ENCODE results near the gene DRAXIN. TPM values are rescaled to one million over a fixed set of nuclear protein-coding genes. Genes with fewer than 3 reads are reported as not detected.

Gene DRAXIN
- polyA plus RNA-seq, 1 of the 3 experiments (the other 2 are of a cell fraction): 0.97 TPM

DNA sequence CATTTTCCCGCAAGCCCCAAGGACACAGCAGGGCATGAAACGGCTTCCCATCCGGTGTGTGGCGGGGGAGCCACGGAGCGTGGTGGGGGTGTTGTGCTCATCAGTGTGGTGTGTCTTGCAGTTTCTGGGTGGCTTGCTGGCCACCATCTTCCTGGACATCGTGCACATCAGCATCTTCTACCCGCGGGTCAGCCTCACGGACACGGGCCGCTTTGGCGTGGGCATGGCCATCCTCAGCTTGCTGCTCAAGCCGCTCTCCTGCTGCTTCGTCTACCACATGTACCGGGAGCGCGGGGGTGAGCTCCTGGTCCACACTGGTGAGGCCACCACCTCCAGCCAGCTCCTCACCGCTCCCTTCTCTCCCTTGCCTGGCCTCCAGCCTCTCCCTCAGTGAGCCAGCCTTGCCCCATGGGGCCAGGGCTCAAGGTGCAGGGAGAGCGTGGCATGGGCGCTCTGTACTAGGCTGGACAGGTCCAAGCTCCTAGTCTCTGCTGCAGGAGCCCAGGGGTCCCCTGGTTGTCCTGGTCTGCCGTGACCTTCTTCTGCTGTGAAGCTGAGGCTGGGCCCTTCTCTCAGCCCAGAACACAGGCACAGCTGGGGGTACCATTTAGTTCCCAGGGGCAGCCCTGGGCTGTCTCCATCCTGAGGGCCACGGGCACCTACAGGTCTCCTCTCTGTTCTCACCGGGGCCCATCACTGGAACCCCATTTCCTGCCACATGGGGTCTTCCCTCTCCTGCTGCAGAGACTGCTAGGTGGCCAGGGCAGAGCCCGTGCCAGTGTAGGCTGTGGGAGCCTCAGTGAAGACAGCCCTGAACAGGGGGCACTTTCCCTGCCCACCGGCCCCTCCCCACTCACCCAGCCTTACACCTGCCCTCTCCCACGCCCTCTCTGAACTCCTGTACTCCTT is 57.0 kb downstream of the DRAXIN start:
- no peaks in the 10 kb centered on the region for H3K4me1 ChIP-seq (ENCODE audit: control insufficient read depth in 1 of 2, insufficient read depth in 2 of 2, low read depth in 1 of 2, low read length in 1 of 2)
- ChIA-PET CTCF (interaction anchor here (1.1 kb wide), 1 partner anchor 37 kb away, joined by 3 read pairs; no protein-coding TSS in a partner anchor), POLR2A (no interaction called here)
- H3K4me3 ChIP-seq (ENCODE audit: low read depth in 2 of 2, low read length in 1 of 2): no peak overlapping the region
- no peak for TF ChIP-seq JUND (IDR thresholded peaks at IDR 0.05)
- TF ChIP-seq NFIC (IDR thresholded peaks at IDR 0.05; ENCODE audit: borderline replicate concordance): no peak
- TF ChIP-seq, protein P1, sequence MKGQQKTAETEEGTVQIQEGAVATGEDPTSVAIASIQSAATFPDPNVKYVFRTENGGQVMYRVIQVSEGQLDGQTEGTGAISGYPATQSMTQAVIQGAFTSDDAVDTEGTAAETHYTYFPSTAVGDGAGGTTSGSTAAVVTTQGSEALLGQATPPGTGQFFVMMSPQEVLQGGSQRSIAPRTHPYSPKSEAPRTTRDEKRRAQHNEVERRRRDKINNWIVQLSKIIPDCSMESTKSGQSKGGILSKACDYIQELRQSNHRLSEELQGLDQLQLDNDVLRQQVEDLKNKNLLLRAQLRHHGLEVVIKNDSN (IDR thresholded peaks at IDR 0.05; ENCODE audit: borderline replicate concordance, low read depth): no peak
- TF ChIP-seq RAD21 (IDR thresholded peaks at IDR 0.05; ENCODE audit: low read length): no peak
- TF ChIP-seq FOXM1 (IDR thresholded peaks at IDR 0.05; ENCODE audit: low read depth): no peak
- TF ChIP-seq, protein P2, sequence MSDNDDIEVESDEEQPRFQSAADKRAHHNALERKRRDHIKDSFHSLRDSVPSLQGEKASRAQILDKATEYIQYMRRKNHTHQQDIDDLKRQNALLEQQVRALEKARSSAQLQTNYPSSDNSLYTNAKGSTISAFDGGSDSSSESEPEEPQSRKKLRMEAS (IDR thresholded peaks at IDR 0.05; ENCODE audit: low read depth): no peak
- no peak for TF ChIP-seq FOXJ3 (CRISPR knock-in tag; IDR thresholded peaks at IDR 0.05)
- no peak for TF ChIP-seq ELF1 (IDR thresholded peaks at IDR 0.05)
- TF ChIP-seq SIN3A (IDR thresholded peaks at IDR 0.05; ENCODE audit: borderline replicate concordance, low read depth, low read length): no peak
- TF ChIP-seq, protein P3, sequence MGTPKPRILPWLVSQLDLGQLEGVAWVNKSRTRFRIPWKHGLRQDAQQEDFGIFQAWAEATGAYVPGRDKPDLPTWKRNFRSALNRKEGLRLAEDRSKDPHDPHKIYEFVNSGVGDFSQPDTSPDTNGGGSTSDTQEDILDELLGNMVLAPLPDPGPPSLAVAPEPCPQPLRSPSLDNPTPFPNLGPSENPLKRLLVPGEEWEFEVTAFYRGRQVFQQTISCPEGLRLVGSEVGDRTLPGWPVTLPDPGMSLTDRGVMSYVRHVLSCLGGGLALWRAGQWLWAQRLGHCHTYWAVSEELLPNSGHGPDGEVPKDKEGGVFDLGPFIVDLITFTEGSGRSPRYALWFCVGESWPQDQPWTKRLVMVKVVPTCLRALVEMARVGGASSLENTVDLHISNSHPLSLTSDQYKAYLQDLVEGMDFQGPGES (IDR thresholded peaks at IDR 0.05; ENCODE audit: low read depth, low read length): no peak
- no peak for TF ChIP-seq EP300 (IDR thresholded peaks at IDR 0.05; ENCODE audit: borderline replicate concordance in 1 of 2, low read depth in 1 of 2, low read length in 1 of 2)
- TF ChIP-seq USF2 (IDR thresholded peaks at IDR 0.05; ENCODE audit: borderline replicate concordance, low read depth, low read length): no peak
- TF ChIP-seq POLR2AphosphoS5 (IDR thresholded peaks at IDR 0.05; ENCODE audit: low read depth, low read length): no peak
- no peak for TF ChIP-seq TEAD4 (IDR thresholded peaks at IDR 0.05; ENCODE audit: borderline replicate concordance, insufficient read depth)
- no peak for TF ChIP-seq REST (IDR thresholded peaks at IDR 0.05; ENCODE audit: low read depth, low read length)
- TF ChIP-seq TCF12 (IDR thresholded peaks at IDR 0.05): no peak
- peaks cover 4 to 10% of the 10 kb centered on the region in 2 experiments for H3K36me3 ChIP-seq (replicated peaks in 1 of 2; ENCODE audit: control insufficient read depth in 1 of 2, insufficient read depth in 2 of 2, low read length in 1 of 2)
- no peaks in the 10 kb centered on the region for H3K9me3 ChIP-seq
- no peak overlapping the region for H3K27ac ChIP-seq (ENCODE audit: low read depth in 2 of 2, low read length in 1 of 2)
- 94% methylated on average over 14 of the region's 27 CpGs for WGBS (ENCODE audit: low lambda C conversion rate)
- no peaks in the 10 kb centered on the region for H3K79me2 ChIP-seq (ENCODE audit: insufficient read depth)
- no peak for DNase-seq
- no peaks in the 10 kb centered on the region for H3K9me2 ChIP-seq
- H3K9ac ChIP-seq: no peak overlapping the region
- no peaks in the 10 kb centered on the region for H4K20me1 ChIP-seq (ENCODE audit: insufficient read depth)
- H3K27me3 ChIP-seq (ENCODE audit: insufficient read depth): no peaks in the 10 kb centered on the region
- H3K4me2 ChIP-seq: no peak overlapping the region
- no peaks in the 10 kb centered on the region for H3F3A ChIP-seq (replicated peaks; ENCODE audit: insufficient read depth)
- no peak overlapping the region for H2AFZ ChIP-seq (ENCODE audit: low read depth)

All from SK-N-SH (cell line).